Measurements from ENCODE around the gene MAP7D2. TPM values are rescaled to one million over a fixed set of nuclear protein-coding genes. Genes with fewer than 3 reads are reported as not detected.

MAP7D2 gene
- total and polyA plus RNA-seq, 2 of the 4 experiments (the other 2 are of a cell fraction), result 0.18 to 0.19 TPM

GRCh38 chrX:20056704-20057103, 60.0 kb downstream of the MAP7D2 start:
- no peak overlapping the region for H3K4ac ChIP-seq (ENCODE audit: low read depth, low read length)
- H2BK5ac ChIP-seq (ENCODE audit: low read depth, low read length, poor library complexity, severe bottlenecking), result no peak overlapping the region
- no peak overlapping the region for H2BK15ac ChIP-seq (ENCODE audit: low read depth, low read length)
- POLR2A ChIA-PET (ENCODE audit: unreplicated experiment), result no interaction called here
- no peak overlapping the region for H3K9ac ChIP-seq (ENCODE audit: low read depth, low read length)
- peak; percentile 41 for DNase-seq
- H4K5ac ChIP-seq (ENCODE audit: low read depth, low read length), result no peak overlapping the region
- H3K79me1 ChIP-seq (ENCODE audit: low read depth in 1 of 2, low read length in 2 of 2), result no peaks in the 10 kb centered on the region
- H3K23ac ChIP-seq (ENCODE audit: low read depth, low read length), result no peak overlapping the region
- no peak overlapping the region for H4K8ac ChIP-seq (ENCODE audit: low read depth in 2 of 2, low read length in 2 of 2)
- no peak overlapping the region for H4K91ac ChIP-seq (ENCODE audit: insufficient read depth, low read depth, low read length)
- in situ Hi-C loops (cut with MboI; ENCODE audit: low sequenced_read_pairs), result loop anchor here (25.0 kb wide), 1 partner anchor 669 kb away; no protein-coding TSS in a partner anchor
- no CpG with 5 or more reads among the region's 11 CpGs for WGBS, 2 experiments (ENCODE audit: extremely low coverage in 2 of 2, insufficient read length in 1 of 2)
- H3K56ac ChIP-seq (ENCODE audit: extremely low read depth, insufficient read depth, low read length), result no peak overlapping the region
- CTCF ChIA-PET, result no interaction called here
- no peak overlapping the region for H3K27ac ChIP-seq (ENCODE audit: insufficient read depth, low read length)
- no peak overlapping the region for H3K4me3 ChIP-seq (ENCODE audit: insufficient read depth, low read depth, low read length)
- no peaks in the 10 kb centered on the region; the same call in 1 of the 2 replicates for H3K4me1 ChIP-seq (ENCODE audit: control insufficient read depth, insufficient read depth, low read length)
- no peak overlapping the region for H2AK9ac ChIP-seq (replicated peaks; ENCODE audit: low read depth, low read length, poor library complexity)
- no TSS peak for BruUV-seq (replicated peaks)
- H3K9me1 ChIP-seq (ENCODE audit: insufficient read depth, low read length), result no peaks in the 10 kb centered on the region; the same call in 1 of the 2 replicates
- no peak overlapping the region for H2BK120ac ChIP-seq (ENCODE audit: low read depth, low read length)
- intact Hi-C loops (cut with micrococcal nuclease), result no loop called here
- H3K9me3 ChIP-seq (ENCODE audit: control insufficient read depth, insufficient read depth, low read length), result no peaks in the 10 kb centered on the region
- H2AFZ ChIP-seq (replicated peaks; ENCODE audit: low read length, poor library complexity), result peak overlapping the region; percentile 5
- H3K14ac ChIP-seq (replicated peaks; ENCODE audit: low read depth, low read length), result no peak overlapping the region
- no peaks in the 10 kb centered on the region for H3K36me3 ChIP-seq (ENCODE audit: control insufficient read depth, insufficient read depth, low read length)
- ATAC-seq (ENCODE audit: low read depth), result peak; percentile 27; the same call in 1 of the 2 replicates
- no peak overlapping the region for H2BK20ac ChIP-seq (ENCODE audit: low read depth, low read length)
- no peak overlapping the region for H3K18ac ChIP-seq (ENCODE audit: low read depth, low read length)
- TF ChIP-seq ELK1 (IDR thresholded peaks at IDR 0.05; ENCODE audit: borderline replicate concordance, low read depth, low read length) (no peak), MAFK (IDR thresholded peaks at IDR 0.05; ENCODE audit: low read depth, low read length) (no peak), CEBPB (IDR thresholded peaks at IDR 0.05; ENCODE audit: low read depth, low read length) (no peak), POLR2A (IDR thresholded peaks at IDR 0.05; ENCODE audit: low read depth, low read length) (no peak), BHLHE40 (IDR thresholded peaks at IDR 0.05; ENCODE audit: low read depth, low read length) (no peak)
- H3K4me2 ChIP-seq (ENCODE audit: low read depth, low read length), result no peak overlapping the region
- no peaks in the 10 kb centered on the region; the same call in 1 of the 2 replicates for H4K20me1 ChIP-seq (ENCODE audit: insufficient read depth, low read length)
- no peak overlapping the region for H2AK5ac ChIP-seq (ENCODE audit: low read depth, low read length)
- dilution Hi-C loops (cut with HindIII; ENCODE audit: low sequenced_read_pairs, unreplicated experiment), result no loop called here
- H3K27me3 ChIP-seq (ENCODE audit: control insufficient read depth, insufficient read depth, low read length), result peaks cover 18% of the 10 kb centered on the region

Measured in IMR-90 (cell line).